Activated effector memory CD4-positive, alpha-beta T cell treated with Interleukin-2 at 50 U/mL for 16 hours (primary cell): Measurements from ENCODE around the gene SYNDIG1L.

Experiments
- DNase-seq: peaks from one replicate; pipeline ENCODE4 v3.0.0-alpha.2; 2020

SYNDIG1L gene

GRCh38 chr14:74427651-74428050, 1.6 kb upstream of the SYNDIG1L start:
- DNase-seq, result no peak

- peak; percentile 39 for DNase-seq
Measured at GRCh38 chr14:74425525-74426201, 347 bp downstream of the SYNDIG1L start.

DNA sequence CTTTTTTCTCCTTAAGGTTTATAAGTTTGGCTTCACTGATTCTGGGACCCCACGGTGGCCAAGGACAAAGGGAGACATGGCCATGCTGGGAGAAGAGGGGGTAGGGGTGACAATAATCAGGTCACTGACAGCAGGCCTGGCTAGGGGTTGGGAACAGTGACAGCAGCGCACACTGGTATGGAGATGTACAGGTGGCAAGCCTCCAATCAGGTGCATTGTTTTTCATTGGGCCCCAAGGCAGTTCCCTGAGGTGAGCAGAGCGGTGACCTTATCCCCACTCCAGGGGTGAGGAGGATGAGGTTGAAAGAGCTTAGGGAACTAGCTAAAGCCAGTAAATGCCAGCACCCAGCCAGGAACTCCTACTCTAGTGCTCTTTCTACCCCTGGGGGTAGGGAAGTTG, 1.4 kb downstream of the SYNDIG1L start:
- DNase-seq, result no peak

DNA sequence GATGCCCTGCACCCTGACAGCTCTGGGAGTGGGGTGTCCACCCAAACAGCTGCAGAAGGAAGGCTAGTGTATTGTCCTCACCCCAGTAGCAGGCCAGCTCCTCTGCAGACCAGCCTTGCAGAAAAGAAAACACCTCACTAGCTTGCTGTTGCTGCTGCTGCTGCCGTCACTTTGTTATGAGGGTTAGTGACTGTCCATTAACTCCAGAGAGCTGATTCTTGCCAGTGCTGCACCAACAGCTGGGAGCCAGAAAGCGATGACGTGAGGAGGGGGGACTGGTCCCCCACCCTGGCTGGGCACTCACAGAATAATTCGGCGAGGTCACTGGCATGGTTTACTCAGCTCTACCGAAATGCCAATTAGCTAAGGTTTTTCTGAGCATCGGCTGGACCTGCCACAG, 2.8 kb downstream of the SYNDIG1L start:
- DNase-seq, result no peak

- no peak for DNase-seq
Measured at GRCh38 chr14:74421981-74422380, 4.0 kb downstream of the SYNDIG1L start.

DNA sequence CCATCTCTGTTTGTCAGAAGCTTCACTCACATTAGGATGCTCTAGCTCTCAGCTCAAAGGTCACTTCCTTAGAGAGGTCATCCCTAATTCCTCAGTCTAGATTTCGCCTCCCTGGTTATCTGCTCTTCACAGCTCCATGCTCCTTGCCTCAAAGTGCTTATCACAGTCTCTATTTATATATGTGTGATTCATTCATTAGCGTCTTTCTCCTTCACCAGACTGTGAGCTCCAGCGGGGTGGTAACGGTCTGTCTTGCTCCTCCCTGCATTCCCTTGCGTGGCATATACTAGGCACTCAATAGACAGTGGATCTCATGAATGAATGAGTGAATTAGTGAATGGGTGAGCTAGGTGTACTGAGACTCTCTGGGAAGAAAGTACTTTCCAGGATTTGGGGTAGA, 6.9 kb downstream of the SYNDIG1L start:
- no peak for DNase-seq

GRCh38 chr14:74418031-74418430, 8.0 kb downstream of the SYNDIG1L start:
- DNase-seq, result no peak

DNA sequence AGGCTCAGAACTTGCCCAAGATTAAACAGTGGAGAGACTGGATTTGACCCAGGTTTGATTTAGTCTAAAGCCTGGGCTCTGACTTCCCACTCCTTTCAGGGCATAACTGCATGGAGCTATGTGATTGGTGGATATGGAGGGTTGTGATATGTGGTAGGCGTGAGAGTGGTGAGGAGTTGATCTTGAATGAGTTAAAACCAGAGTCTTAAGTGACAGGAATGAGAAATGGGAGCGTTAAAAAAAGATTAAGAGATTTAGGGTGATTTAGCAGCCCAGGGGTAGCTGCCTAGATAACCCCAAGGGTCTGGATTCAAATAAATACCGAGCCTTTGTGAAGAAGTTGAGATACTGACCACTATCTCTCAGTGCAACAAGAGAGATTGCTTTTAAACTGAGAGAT, 8.4 kb downstream of the SYNDIG1L start:
- no peak for DNase-seq

DNA sequence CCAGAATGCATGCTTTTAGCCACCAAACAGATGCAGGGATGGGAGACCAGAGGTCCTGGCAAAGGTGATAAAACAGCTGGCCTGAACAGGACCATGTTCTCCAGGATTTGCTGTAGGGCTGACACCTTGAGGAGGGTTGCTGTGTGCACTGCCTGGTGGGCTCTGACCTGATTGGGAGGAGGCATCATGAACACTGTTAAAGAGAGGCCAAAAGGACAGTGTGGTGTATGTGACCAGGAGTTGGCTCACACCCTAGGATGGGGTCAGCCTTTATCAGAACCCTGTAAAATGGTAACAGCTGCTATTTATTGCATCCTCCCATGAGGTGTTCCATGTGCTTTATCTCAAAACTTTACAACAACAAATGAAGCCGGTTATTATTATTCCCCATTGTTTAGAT, 8.8 kb downstream of the SYNDIG1L start:
- no peak for DNase-seq

GRCh38 chr14:74415115-74415437, 10.9 kb downstream of the SYNDIG1L start:
- no peak for DNase-seq

- no peak for DNase-seq
Measured at GRCh38 chr14:74414403-74415114, 11.5 kb downstream of the SYNDIG1L start.

- DNase-seq, result no peak
Measured at GRCh38 chr14:74413627-74414026, 12.4 kb downstream of the SYNDIG1L start.

- no peak for DNase-seq
Measured at GRCh38 chr14:74412753-74413152, 13.3 kb downstream of the SYNDIG1L start.

- no peak for DNase-seq
Measured at GRCh38 chr14:74411671-74412070, 14.3 kb downstream of the SYNDIG1L start.

DNA sequence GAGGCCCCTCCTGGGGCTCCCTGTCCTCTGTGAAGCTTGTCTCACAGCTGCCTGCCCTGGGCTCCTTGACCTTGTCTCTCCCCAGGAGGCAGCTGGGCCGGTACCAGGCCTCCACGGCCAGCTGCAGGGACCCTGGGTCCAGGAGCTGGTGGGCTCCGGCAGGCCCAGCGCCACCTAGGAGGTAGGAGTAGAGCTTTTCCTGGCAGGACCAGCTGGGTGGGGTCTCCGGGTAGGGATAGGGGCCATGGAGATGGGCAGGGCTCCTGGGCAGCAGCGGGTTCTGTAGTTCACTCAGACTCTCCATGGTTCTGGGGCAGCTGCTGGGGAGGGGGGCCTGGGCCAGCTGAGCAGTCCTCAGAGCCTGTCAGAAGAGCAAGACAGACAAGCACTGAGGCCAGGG, 16.6 kb downstream of the SYNDIG1L start:
- no peak for DNase-seq

- DNase-seq, result no peak
Measured at GRCh38 chr14:74408870-74409269, 17.1 kb downstream of the SYNDIG1L start.

DNA sequence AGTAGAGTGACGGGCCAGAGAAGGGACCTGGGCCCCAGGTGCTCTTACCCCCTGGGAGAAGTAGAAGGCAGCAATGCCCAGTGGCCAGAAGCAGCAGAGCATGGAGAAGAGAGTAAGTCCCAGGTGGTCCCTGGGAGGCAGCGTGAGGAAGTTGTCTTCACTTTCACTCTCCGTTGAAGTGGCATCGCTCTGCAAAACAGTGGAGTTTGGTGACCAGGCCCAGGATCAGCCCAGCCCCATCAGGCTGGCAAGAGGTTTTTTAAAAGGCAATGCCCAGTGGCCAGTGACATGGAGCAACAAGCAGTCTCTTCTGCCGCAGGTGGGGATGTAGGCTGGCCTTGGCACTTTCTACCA, 18.2 kb downstream of the SYNDIG1L start:
- no peak for DNase-seq

DNA sequence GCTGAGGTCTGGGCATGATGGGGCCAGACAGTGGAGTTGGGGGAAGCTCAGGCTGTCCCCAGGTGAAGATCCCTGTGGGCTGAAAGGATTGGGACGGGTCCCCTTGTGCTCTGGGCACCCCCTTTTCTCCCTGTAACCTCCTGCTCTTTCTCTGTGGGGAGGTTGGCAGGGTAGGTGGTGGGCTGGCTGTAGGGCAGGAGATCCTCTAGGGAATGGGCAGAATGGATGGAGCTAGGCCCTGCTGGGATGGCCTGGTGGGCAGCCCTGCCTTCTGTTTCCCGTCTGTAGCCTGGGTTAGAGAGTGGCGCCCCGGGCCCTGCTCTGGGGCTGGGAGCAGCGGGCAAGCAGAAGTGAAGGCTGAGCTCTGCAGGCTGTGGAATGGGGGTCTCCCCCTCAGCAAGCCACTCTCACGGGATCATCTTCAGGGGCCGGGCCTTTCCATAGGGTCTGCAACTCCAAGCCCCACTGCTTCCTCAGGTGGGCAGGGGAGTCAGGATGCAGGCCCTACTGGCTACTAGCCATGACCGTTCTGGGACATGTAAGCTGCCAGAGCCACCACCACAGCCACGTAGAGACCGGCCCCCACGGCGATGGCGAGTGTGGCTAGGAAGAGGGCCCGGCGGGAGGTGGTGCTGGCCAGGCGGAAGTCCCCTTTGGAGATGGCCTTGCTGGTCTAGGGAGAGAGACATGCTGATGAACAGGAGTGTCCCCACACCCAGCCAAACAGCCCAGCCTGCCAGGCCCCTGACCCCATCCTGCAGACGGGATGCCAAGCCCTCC, 18.8 kb downstream of the SYNDIG1L start:
- DNase-seq, result no peak

GRCh38 chr14:74405663-74406062, 20.3 kb downstream of the SYNDIG1L start:
- no peak for DNase-seq

DNA sequence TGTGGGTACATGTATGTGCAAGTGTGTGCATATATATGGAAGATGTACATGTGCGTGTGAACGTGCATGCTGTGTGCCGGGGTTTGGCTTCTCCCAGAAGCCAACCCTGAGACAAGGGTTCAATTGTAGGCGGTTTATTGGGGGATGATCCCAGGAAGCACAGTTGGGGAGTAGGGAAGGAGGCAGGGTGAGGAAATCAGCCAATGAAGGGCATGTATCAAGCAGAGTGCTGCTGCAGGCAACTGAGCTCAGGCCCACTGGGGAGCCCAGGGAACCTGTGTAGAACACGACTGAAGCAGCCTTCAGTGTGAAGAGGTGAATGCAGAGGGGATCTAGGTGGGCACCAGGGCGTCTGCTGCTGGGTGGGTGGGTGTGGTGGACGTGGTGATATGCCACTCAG, 21.6 kb downstream of the SYNDIG1L start:
- DNase-seq, result no peak

DNA sequence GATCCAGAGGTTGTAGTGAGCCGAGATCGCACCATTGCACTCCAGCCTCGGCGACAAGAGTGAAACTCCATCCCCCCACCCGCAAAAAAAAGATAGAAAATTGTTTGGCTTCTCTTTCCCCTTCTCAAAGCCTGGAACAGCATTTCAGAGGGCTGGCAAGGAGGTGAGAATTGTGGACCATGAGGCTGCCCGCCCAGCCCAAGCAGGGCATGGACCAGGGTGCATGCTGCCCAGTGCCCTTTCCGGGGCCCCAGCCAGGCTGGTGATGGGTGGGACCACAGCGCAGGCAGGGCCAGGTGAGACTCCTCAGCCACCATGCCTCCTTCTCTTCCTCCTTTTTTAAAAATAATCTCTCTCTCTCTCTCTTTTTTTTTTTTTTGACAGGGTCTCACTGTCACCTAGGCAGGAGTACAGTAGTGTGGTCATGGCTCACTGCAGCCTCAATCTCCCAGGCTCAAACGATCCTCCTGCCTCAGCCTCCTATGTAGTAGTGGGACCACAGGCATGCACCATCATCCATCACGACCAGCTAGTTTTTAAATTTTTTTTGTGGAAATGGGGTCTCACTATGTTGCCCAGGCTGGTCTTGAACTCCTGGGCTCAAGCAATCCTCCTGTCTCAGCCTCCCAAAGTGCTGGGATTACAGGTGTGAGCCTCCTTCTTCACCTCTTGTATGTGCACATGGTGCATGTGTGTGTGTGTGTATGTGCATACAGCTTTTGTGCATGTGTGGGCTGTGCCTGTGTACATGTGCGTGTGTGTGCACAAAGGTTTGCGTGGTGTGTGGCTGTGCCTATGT, 22.2 kb downstream of the SYNDIG1L start:
- DNase-seq, result no peak

DNA sequence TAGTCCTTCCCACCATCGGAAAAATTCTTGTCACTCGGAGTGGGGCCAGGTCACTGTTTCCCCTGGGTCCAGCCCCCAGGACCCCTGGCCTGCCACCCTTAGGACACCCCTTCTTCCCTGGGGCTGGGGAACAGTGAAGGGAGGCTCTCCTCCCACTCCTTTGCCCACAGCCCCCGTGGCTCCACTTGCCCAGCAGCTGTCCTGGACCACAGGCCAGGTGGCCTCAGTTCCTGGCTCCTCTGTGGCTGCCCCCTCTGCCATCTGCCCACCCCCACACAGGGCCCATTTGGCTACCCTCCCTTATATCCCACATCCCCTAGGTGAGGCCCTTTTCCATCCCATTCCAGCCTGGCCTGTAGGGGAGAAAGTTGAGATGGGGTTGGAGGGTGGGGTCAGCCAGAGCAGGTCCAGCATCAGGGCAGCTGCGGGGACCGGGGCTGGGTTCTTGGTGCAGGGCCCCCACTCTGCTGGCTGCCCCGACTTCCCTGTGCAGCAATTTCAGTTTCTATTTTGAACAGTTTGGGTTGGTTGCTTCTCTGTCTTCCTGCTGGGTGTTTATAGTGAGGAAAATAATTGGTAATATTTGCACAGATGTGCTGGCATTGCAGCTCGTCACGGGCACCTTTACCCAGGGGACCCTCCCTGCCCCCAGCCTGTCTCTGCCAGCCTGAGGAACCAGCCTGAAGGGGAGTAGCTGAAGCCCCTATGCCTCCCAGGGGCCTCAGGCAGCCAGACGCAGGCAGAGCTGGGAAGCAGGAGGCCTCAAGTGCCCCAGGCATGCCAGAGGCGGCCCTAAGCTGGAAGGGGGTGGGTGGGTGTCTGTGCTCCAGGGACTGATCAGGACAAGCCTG, 23.4 kb downstream of the SYNDIG1L start:
- DNase-seq, result no peak
